NK-92 (cell line): ENCODE data around the gene ZNF414.

ENCODE experiments used
- DNase-seq: peaks from one replicate; lab custom pipeline; 2025; ENCODE audit not compliant: unreplicated experiment; lab: John Stamatoyannopoulos, UW

The ZNF414 gene

GRCh38 chr19:8468761-8469373 is 45.1 kb downstream of the ZNF414 start:
- DNase-seq: no peak

- DNase-seq: no peak
Observed at GRCh38 chr19:8468124-8468523, 45.8 kb downstream of the ZNF414 start.

- DNase-seq: no peak
Observed at GRCh38 chr19:8466018-8466417, 47.9 kb downstream of the ZNF414 start.

- DNase-seq: no peak
Observed at GRCh38 chr19:8463365-8463764, 50.6 kb downstream of the ZNF414 start.

- DNase-seq: no peak
Observed at GRCh38 chr19:8462571-8462970, 51.4 kb downstream of the ZNF414 start.

- no peak for DNase-seq
Observed at GRCh38 chr19:8461891-8462290, 52.1 kb downstream of the ZNF414 start.

- DNase-seq: no peak
Observed at GRCh38 chr19:8461376-8461775, 52.6 kb downstream of the ZNF414 start.

- DNase-seq: no peak
Observed at GRCh38 chr19:8460516-8461298, 53.3 kb downstream of the ZNF414 start.
